VCaP (cell line): ENCODE measurements around the gene CLCN6.

Source experiments
- H3K27ac ChIP-seq: fragments of 450-650 bp; 2 replicates; pipeline ENCODE4 v1.5.1; 2017
- TF ChIP-seq, protein P1 (sequence below): fragments of 450-650 bp; conservative IDR thresholded peaks from 2 replicates; pipeline ENCODE4 v1.5.1; 2017; ENCODE audit warnings: mild to moderate bottlenecking, moderate library complexity

Gene CLCN6

DNA sequence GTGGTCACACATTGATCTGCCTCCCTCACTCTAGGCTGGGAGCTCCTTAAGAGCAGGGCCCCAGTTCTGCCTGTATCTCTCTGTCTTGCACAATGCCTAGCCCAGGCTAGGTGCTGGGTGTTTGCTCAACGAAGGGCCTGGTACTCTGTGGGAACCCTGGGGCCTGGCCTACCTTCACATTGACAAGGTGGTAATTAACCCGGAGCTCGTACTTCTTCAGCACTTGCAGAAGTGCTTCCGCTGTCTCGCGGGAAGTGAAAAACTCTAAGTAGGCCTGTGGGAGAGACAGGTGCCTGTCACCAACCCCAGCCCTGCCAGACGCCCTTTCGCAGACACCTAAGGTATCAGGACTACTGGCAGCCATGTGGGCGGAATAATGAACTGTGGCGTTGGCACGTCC is 13.9 kb upstream of the CLCN6 start:
- H3K27ac ChIP-seq, result no peak overlapping the region
- TF ChIP-seq, protein P1, sequence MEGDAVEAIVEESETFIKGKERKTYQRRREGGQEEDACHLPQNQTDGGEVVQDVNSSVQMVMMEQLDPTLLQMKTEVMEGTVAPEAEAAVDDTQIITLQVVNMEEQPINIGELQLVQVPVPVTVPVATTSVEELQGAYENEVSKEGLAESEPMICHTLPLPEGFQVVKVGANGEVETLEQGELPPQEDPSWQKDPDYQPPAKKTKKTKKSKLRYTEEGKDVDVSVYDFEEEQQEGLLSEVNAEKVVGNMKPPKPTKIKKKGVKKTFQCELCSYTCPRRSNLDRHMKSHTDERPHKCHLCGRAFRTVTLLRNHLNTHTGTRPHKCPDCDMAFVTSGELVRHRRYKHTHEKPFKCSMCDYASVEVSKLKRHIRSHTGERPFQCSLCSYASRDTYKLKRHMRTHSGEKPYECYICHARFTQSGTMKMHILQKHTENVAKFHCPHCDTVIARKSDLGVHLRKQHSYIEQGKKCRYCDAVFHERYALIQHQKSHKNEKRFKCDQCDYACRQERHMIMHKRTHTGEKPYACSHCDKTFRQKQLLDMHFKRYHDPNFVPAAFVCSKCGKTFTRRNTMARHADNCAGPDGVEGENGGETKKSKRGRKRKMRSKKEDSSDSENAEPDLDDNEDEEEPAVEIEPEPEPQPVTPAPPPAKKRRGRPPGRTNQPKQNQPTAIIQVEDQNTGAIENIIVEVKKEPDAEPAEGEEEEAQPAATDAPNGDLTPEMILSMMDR, result no peak

DNA sequence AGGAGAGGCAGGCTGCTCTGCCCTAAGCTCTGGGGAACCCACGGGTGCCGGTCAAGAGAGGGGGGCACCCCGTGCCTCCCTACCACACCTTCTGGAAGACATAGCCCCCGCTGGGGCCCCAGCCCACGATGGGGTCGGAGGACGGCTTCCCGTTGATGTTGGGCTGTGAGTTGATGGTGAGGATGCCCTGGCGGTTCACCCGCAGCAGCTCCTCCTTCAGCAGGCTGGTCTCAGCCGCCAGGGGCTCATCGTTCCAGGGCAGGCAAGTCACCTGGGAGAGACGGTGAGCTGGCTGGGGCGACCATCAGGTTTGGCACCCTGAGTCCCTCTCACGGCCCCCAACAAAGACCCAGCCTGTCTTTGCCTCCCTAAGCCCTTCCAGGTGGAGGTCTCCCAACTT is 12.2 kb upstream of the CLCN6 start:
- no peak overlapping the region for H3K27ac ChIP-seq
- TF ChIP-seq, protein P1, result no peak

DNA sequence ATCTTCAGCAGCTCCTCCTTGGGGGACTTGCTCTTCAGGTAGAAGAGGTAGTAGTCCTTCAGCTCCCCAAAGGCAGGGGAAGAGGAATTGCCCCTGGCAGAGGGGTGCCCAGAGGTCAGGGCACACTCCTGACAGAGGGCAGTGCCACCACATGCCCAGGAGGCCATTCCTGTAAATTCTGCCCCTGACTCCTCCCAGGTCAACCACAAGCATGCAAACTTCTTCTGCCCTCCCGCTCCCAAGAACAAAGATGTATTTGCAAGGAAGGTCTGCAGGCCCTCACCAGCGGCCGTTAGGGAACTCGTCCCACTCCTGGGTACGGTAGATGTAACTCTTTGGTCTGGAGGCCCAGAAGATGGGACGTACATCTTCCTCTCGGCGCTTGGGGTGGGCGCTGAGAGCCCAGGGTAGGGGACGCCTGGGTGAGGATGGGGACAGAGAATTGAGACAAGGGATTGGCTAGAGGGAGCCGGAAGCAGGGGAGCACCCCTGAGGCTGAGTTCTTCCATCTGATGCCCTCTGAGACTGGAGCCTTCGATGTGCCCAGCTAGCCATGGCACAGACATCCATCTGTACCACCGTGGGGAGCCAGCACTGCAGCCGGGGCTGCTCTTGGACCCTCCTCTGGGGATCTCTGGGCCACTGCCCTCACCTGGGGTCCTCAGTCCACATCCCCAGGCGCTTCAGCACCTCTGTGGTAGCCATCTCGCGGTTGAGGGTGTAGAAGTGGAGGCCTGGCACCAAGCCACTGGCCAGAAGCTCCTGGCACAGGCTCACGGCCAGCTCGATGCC is 11.3 kb upstream of the CLCN6 start:
- TF ChIP-seq, protein P1, result no peak
- no peak overlapping the region for H3K27ac ChIP-seq

DNA sequence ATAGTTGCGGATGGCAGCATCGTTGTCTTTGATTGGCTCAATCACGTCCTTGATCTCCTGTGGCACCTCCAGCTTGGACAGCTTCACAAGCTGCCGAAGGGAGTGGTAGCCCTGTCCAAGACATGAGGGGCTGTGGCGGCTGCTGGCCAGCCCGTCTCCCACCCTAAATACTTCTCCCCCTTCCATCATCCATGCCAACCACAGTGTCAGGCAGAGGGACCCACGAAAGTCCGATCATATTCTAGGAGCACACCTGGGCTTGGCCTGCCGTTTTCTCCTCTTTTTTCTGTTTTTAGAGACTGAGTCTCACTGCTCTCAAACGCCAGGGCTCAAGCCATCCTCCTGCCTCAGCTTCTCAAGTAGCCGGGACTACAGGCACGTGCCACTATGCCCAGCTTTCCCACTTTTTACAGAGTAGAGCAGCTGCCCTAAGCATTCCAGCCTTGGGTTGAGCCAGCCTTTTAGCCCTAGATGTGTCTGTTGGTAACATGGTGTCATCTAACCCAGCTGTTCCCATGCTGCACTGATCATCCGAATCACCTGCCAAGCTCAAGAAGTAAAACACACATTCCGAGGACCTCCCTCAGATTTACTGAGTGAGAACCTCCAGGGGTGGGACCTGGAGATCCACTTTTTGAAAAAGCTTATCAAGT is 10.6 kb upstream of the CLCN6 start:
- TF ChIP-seq, protein P1, result no peak
- H3K27ac ChIP-seq, result no peak overlapping the region

DNA sequence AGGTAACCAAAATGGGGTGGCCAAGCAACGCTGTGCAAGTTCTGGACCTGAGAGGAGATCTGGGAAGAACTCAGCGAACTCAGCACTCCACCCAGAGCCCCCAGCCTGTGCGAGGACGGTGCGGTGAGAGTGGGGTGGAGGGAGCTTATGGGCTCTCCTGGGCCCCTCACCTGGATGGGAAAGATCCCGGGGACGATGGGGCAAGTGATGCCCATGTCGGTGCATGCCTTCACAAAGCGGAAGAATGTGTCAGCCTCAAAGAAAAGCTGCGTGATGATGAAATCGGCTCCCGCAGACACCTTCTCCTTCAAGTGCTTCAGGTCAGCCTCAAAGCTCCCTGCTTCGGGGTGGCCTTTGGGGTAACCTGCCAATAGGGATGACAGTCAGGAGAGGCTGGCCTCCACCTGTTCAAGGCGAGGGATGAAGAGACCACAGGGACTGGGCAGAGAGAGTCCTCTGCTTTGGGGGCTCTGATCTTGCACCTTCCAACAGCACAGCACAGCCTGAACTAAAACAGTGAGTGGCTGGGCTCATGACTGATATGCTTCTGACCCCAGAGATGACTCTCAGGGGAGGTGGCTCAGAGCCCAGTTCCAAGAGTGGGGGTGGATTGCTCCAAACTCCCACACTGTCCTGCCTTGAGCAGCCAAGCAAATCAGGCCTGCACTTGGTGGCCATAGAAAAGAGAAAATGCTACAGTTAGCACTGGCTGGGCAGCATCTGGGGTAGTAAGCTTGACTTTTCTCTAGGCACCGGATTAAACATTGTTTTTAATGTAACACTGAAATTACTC is 9.8 kb upstream of the CLCN6 start:
- H3K27ac ChIP-seq, result no peak overlapping the region
- TF ChIP-seq, protein P1, result no peak

DNA sequence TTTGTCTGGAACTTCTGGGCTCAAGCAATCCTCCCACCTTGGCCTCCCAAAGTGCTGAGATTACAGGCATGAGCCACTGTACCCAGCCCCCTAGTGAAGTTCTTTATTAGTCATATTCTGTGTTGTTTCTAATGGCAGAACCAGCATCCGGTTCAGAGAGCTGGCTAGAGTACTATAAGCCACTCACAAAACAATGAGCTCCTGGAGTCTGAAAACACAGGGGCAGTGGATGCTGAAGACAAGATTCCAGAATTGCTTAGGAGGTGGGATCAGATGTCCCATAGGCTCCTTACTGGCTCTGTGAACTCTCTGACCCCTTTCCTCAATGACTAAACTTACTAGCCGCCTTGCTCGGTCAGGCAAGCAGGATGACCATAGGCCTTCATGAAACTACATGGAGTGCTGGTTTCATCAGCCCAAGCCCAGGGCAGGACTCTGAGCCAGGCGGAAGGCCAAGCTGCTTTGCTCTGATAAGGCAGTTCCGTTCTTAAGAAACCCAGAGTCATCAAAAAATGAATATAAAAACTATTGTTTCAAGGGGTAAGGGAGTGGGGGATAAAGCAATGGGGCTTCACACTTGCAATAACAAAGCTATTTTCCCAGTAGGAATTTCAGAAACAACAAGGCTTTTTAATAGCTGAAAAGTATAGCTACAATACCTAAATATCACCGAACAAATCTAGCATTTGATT is 8.3 kb upstream of the CLCN6 start:
- TF ChIP-seq, protein P1, result no peak
- H3K27ac ChIP-seq, result no peak overlapping the region
